ENCODE results near the gene ANKRD23.
A peak's percentile ranks its signal among the peaks of the same experiment; 100 is the strongest.

The ANKRD23 gene

GRCh38 chr2:96887493-96888012 lies 43.7 kb upstream of the ANKRD23 start:
- H3K27me3 ChIP-seq (ENCODE audit: insufficient read depth, insufficient read length), result peaks cover 10% of the 10 kb centered on the region
- DNase-seq (ENCODE audit: low read depth, low spot score), result no peak
- no peak for TF ChIP-seq SUZ12 (IDR thresholded peaks at IDR 0.05; ENCODE audit: extremely low read depth, insufficient read depth, insufficient read length)
- no peak for TF ChIP-seq ZNF274 (IDR thresholded peaks at IDR 0.05; ENCODE audit: low read depth, low read length)
- no peak for TF ChIP-seq YY1 (IDR thresholded peaks at IDR 0.05; ENCODE audit: insufficient read depth, insufficient read length)
- H3K9ac ChIP-seq (ENCODE audit: insufficient read length, low read depth), result peak overlapping the region; percentile 14
- no peak overlapping the region for H3K4me3 ChIP-seq (ENCODE audit: insufficient read length, low read depth)
- H3K4me1 ChIP-seq (ENCODE audit: insufficient read depth, insufficient read length), result peaks cover 63% of the 10 kb centered on the region
- H3K9me3 ChIP-seq (ENCODE audit: insufficient read depth, low read length), result no peaks in the 10 kb centered on the region
- no peaks in the 10 kb centered on the region for H3K36me3 ChIP-seq (ENCODE audit: insufficient read depth, insufficient read length, low read length)

GRCh38 chr2:96885432-96886347 lies 41.9 kb upstream of the ANKRD23 start:
- no peak for TF ChIP-seq YY1 (IDR thresholded peaks at IDR 0.05; ENCODE audit: insufficient read depth, insufficient read length)
- no peak for TF ChIP-seq ZNF274 (IDR thresholded peaks at IDR 0.05; ENCODE audit: low read depth, low read length)
- TF ChIP-seq SUZ12 (IDR thresholded peaks at IDR 0.05; ENCODE audit: extremely low read depth, insufficient read depth, insufficient read length), result no peak
- peaks cover 64% of the 10 kb centered on the region for H3K4me1 ChIP-seq (ENCODE audit: insufficient read depth, insufficient read length)
- DNase-seq (ENCODE audit: low read depth, low spot score), result no peak
- no peak overlapping the region for H3K4me3 ChIP-seq (ENCODE audit: insufficient read length, low read depth)
- peak overlapping the region; percentile 11 for H3K9ac ChIP-seq (ENCODE audit: insufficient read length, low read depth)
- H3K9me3 ChIP-seq (ENCODE audit: insufficient read depth, low read length), result no peaks in the 10 kb centered on the region
- H3K27me3 ChIP-seq (ENCODE audit: insufficient read depth, insufficient read length), result peaks cover 6% of the 10 kb centered on the region
- no peaks in the 10 kb centered on the region for H3K36me3 ChIP-seq (ENCODE audit: insufficient read depth, insufficient read length, low read length)

GRCh38 chr2:96884299-96885094 lies 40.7 kb upstream of the ANKRD23 start:
- Histone ChIP-seq H3K36me3 (ENCODE audit: insufficient read depth, insufficient read length, low read length) (no peaks in the 10 kb centered on the region), H3K4me3 (ENCODE audit: insufficient read length, low read depth) (no peak overlapping the region), H3K4me1 (ENCODE audit: insufficient read depth, insufficient read length) (peaks cover 72% of the 10 kb centered on the region), H3K9me3 (ENCODE audit: insufficient read depth, low read length) (no peaks in the 10 kb centered on the region), H3K27me3 (ENCODE audit: insufficient read depth, insufficient read length) (peaks cover 6% of the 10 kb centered on the region), H3K9ac (ENCODE audit: insufficient read length, low read depth) (no peak overlapping the region)
- no peak for DNase-seq (ENCODE audit: low read depth, low spot score)
- TF ChIP-seq SUZ12 (IDR thresholded peaks at IDR 0.05; ENCODE audit: extremely low read depth, insufficient read depth, insufficient read length) (no peak), ZNF274 (IDR thresholded peaks at IDR 0.05; ENCODE audit: low read depth, low read length) (no peak), YY1 (IDR thresholded peaks at IDR 0.05; ENCODE audit: insufficient read depth, insufficient read length) (no peak)

GRCh38 chr2:96883306-96883705 lies 39.5 kb upstream of the ANKRD23 start:
- no peak overlapping the region for H3K9ac ChIP-seq (ENCODE audit: insufficient read length, low read depth)
- H3K4me1 ChIP-seq (ENCODE audit: insufficient read depth, insufficient read length), result peaks cover 74% of the 10 kb centered on the region
- H3K27me3 ChIP-seq (ENCODE audit: insufficient read depth, insufficient read length), result peaks cover 8% of the 10 kb centered on the region
- no peaks in the 10 kb centered on the region for H3K36me3 ChIP-seq (ENCODE audit: insufficient read depth, insufficient read length, low read length)
- H3K9me3 ChIP-seq (ENCODE audit: insufficient read depth, low read length), result no peaks in the 10 kb centered on the region
- no peak for TF ChIP-seq YY1 (IDR thresholded peaks at IDR 0.05; ENCODE audit: insufficient read depth, insufficient read length)
- no peak for TF ChIP-seq ZNF274 (IDR thresholded peaks at IDR 0.05; ENCODE audit: low read depth, low read length)
- no peak for TF ChIP-seq SUZ12 (IDR thresholded peaks at IDR 0.05; ENCODE audit: extremely low read depth, insufficient read depth, insufficient read length)
- H3K4me3 ChIP-seq (ENCODE audit: insufficient read length, low read depth), result no peak overlapping the region
- DNase-seq (ENCODE audit: low read depth, low spot score), result no peak

- no peak for DNase-seq (ENCODE audit: low read depth, low spot score)
- no peak overlapping the region for H3K4me3 ChIP-seq (ENCODE audit: insufficient read length, low read depth)
- H3K36me3 ChIP-seq (ENCODE audit: insufficient read depth, insufficient read length, low read length), result no peaks in the 10 kb centered on the region
- peaks cover 10% of the 10 kb centered on the region for H3K27me3 ChIP-seq (ENCODE audit: insufficient read depth, insufficient read length)
- peak overlapping the region; percentile 79 for H3K9ac ChIP-seq (ENCODE audit: insufficient read length, low read depth)
- peaks cover 74% of the 10 kb centered on the region for H3K4me1 ChIP-seq (ENCODE audit: insufficient read depth, insufficient read length)
- TF ChIP-seq YY1 (IDR thresholded peaks at IDR 0.05; ENCODE audit: insufficient read depth, insufficient read length) (no peak), ZNF274 (IDR thresholded peaks at IDR 0.05; ENCODE audit: low read depth, low read length) (no peak), SUZ12 (IDR thresholded peaks at IDR 0.05; ENCODE audit: extremely low read depth, insufficient read depth, insufficient read length) (no peak)
- no peaks in the 10 kb centered on the region for H3K9me3 ChIP-seq (ENCODE audit: insufficient read depth, low read length)
Observed at GRCh38 chr2:96882906-96883305, 39.1 kb upstream of the ANKRD23 start.

- TF ChIP-seq YY1 (IDR thresholded peaks at IDR 0.05; ENCODE audit: insufficient read depth, insufficient read length) (no peak), SUZ12 (IDR thresholded peaks at IDR 0.05; ENCODE audit: extremely low read depth, insufficient read depth, insufficient read length) (no peak), ZNF274 (IDR thresholded peaks at IDR 0.05; ENCODE audit: low read depth, low read length) (no peak)
- H3K4me3 ChIP-seq (ENCODE audit: insufficient read length, low read depth), result no peak overlapping the region
- H3K27me3 ChIP-seq (ENCODE audit: insufficient read depth, insufficient read length), result peaks cover 10% of the 10 kb centered on the region
- H3K36me3 ChIP-seq (ENCODE audit: insufficient read depth, insufficient read length, low read length), result no peaks in the 10 kb centered on the region
- peaks cover 74% of the 10 kb centered on the region for H3K4me1 ChIP-seq (ENCODE audit: insufficient read depth, insufficient read length)
- DNase-seq (ENCODE audit: low read depth, low spot score), result no peak
- peak overlapping the region; percentile 79 for H3K9ac ChIP-seq (ENCODE audit: insufficient read length, low read depth)
- no peaks in the 10 kb centered on the region for H3K9me3 ChIP-seq (ENCODE audit: insufficient read depth, low read length)
Observed at GRCh38 chr2:96882230-96882629, 38.4 kb upstream of the ANKRD23 start.

Data from NT2/D1 (cell line).